ENCODE data around the gene RGS7BP.

- TF ChIP-seq CTCF (IDR thresholded peaks at IDR 0.05) = no peak
- no peak for TF ChIP-seq POLR2A (IDR thresholded peaks at IDR 0.05)
Measured at GRCh38 chr5:64615895-64616294, 110.1 kb downstream of the RGS7BP start.
